ENCODE data around the gene CCSER1.

The CCSER1 gene

DNA sequence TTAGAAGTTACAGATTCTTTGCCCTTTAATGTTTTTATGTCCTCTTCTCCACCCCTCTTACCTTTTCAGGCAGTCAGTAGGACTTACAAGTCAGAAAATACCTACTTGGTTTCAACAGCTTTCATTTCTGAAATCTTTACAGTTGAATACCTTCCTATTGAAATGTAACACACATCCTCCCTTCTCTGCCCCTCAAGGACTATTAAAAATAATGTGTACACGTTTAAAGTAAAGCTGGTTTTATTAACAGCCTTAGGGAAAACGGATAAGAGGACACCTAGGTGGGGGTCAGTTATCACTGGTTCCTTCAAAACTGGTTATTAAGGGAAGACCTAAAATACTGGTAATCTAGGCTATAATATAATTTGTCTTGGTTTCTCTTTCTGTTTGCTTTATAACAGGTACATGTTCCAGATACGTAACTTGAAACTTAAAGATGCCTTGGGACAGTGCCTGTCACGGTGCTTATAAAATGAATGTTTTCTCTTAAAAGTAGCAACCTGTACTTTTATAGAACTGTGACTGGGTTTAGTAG, 1.8 kb downstream of the CCSER1 start:
- peak; percentile 15 for DNase-seq

DNA sequence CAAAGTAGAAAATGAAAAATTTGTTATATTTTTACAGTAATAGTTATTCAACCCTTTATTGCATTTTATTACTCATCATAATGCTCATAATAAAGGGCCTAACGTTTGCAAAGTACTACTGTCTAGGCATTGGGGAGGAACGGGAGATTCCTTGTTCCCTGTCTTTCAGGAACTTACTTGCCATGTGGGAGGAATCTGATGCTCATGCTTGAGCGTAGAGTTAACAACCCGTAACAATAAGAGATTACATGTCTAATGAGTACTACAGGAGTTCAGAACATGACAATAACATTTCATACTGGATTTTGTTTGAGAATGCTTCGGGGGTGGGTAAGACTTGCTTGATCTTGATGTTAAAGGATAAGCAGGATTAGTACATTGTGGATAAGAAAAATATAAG, 2.9 kb downstream of the CCSER1 start:
- DNase-seq, result no peak

DNA sequence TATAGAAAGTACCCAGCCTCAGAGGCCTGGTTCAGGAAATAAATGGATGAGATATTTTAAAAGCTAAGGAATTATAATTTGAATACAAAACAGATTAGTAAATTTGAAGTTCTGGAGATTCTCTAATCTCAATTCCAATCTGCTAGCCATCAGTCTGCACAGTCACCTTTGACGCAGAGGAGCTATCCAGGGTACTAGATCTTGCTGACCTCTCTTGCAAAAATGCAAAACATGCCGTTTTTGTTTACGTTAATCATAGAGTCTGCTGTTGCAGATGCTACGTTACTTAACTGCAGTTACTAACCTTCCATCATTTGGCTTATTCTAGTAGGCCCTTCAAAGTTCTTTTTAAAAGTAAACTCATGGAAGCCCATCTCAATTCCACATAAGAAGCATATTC, 10.4 kb downstream of the CCSER1 start:
- DNase-seq, result no peak

DNA sequence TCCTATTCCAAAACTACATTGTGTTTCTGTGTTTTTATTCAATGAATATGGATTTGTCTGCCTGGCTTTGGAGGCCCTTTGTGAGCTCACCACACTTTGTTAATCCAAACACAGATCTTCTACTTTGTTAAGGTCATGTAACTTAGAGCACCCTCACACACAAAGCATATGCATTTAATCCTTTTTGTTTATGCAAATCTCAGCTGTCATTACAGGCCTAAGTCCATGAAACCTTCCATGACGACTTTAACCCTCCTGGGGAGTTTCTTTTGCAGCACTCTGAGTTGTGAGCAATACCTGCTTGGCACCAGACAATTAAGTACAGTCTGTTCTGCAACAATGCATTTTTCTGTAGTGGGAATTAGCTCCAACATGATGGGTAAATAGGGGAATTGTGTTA, 14.9 kb downstream of the CCSER1 start:
- no peak for DNase-seq

DNA sequence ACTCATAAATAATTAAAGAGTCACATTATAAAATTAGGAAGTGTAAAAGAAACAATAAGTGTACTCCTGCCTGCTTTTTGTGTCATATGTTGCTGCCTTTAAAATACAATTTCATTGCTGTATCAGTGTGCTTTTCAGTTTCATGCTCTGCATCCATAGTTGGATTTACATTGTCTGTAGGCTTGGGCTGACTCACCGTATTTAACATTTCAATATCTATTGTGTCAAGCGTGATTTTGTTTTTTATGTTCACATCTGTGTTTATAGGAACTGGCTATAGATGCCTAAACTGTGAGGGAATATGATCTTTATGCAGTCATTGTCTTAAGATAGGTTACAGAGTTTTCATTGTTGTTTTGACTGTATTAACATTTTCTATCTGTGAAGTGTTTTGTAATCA, 18.1 kb downstream of the CCSER1 start:
- no peak for DNase-seq

DNA sequence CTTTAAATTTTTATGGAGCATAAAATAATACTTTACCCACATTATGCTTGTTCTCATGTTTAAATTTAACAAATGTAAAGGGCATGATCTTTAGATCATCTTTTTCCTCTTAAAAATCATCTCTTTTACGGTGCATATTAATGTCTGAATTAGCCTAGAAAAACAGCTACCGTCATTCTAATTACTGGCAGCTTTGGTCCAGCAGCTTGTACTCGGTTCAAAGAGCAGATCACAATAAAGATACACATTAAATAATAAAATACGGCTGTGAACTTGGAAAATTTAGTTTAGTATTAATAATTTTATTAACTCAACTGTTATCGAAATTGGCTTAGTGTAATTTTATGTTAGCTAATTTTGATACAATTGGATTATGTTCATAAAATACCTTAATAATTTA, 19.1 kb downstream of the CCSER1 start:
- no peak for DNase-seq

DNA sequence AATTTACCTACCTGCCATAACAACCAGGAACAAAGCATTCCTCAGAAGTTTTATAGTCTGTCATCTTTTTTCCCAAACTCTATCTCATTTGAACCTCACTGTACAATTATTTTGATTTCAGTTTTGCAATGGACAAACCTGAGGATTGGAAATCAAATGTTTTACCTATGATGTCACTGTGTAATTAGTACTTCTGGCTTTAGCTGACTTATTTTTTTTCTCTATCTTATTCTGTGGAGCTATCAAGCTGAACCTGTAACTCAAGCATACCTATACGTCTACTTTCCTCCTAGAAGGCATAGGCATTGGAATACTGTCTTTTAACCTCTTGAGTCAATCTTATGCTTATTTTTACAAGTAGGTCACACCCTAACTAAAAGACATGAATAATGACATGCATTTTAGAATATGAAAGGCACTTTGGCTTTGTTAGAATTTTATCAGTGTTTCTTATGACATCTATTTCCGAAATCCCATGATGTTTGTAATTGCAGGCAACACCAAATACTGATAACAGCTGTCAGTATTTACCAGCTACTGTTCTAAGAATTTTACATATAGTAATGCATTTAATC, 21.5 kb downstream of the CCSER1 start:
- DNase-seq, result no peak

DNA sequence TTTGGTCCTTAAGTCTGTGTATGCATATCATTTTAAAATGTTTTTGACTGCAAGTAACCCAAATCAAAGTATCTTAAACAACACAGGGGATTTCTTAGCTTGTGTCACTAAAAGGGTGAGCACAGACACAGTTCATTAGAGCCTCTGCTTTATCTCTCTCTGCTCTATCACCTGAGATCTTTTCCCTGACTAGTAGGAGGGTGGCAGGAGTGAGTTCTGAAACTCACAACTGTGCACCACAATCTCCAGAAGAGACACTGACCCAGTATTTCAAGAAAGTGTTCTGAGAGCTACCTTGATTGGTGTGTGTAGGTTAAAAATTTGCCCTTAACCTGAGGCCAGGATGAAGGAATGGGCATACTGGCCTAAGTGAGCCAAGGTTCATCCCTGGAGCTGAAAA, 24.8 kb downstream of the CCSER1 start:
- DNase-seq, result no peak

DNA sequence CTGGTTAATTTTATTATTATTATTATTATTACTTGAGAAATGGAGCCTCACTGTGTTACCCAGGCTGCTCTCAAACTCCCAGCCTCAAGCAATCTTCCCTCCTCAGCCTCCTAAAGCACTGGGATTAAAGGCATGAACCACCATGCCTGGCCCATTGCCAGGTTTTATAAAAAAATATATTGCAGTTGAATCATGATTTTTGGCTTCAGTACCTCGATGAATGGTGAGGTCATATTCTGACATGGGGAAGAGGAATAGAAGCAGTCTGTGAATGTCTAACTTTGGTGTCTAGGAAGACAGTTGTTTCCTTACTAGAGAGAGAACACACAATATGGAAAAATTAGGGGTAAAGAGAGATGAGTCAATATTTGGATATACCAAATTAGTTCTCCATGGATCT, 32.0 kb downstream of the CCSER1 start:
- no peak for DNase-seq

DNA sequence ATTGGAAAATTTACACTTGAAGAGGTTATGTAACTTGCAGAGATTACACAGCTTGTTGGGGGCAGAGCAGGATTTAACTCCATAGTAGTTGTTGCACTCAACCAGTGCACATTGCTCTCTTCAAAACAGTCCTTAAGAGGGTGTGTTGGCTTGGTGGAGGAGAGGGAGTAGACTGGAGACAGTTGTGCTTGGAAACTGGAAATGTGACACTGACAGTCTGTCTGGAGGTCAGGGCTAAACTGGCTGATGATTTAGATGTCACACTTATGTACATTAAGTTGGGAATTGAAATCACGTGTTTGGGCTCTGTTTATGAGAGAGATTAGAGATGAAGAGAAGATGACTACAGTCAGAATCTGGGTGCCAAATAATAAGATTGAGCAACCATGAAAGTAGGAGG, 32.9 kb downstream of the CCSER1 start:
- DNase-seq, result no peak

DNA sequence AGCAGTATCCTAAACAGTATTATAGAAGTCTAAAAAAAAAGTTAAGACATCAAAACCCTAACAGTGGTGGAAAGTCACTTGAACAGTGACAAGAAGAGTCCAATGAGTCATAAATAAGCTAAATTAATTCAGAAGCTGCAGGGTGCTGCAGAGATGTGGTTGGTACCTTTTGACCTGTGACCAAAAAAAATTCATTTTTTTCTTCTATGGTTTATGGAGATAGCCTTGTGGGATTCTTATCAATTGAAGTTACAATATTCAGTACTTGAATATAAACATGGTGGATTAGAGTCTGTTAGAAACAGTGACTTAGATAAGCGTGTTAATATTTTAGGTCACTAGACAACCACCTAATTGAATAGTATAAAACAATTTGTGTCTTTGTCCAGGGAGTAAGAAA, 35.4 kb downstream of the CCSER1 start:
- no peak for DNase-seq

DNA sequence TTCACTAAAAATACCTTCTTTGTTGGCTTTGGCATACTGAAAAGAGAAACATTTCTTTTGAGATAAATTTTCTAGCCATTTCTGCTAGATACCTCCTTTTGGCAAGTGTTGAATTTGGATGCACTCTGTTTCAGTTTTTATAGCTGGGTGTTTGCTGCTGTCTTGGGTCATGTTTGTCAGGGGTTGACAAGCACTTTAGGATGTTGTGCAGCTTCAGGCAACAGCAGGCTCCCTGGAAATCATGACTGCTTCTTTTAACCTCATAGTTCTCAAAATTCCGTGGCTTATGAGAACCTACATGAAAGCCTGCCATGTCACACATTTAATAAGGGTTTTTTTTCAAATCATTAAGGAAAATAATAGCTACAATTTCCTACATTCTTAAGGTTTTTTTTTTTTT, 36.7 kb downstream of the CCSER1 start:
- DNase-seq, result no peak

DNA sequence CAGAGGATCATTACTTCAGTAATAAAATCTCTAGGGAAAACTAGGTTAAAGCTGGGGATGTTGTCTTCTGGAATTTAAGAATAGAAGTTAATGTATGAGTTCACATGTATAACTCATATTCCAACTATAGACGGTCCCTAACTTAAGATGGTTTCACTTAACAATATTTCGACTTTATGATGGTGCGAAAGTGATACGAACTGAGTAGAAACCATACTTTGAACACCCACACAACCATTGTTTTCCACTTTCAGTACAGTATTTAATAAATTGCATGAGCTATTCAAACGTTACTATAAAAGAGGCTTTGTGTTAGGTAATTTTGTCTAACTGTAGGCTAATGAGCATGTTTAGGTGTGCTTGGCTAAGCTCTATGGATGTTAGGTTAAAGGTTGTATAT, 38.7 kb downstream of the CCSER1 start:
- DNase-seq, result no peak

DNA sequence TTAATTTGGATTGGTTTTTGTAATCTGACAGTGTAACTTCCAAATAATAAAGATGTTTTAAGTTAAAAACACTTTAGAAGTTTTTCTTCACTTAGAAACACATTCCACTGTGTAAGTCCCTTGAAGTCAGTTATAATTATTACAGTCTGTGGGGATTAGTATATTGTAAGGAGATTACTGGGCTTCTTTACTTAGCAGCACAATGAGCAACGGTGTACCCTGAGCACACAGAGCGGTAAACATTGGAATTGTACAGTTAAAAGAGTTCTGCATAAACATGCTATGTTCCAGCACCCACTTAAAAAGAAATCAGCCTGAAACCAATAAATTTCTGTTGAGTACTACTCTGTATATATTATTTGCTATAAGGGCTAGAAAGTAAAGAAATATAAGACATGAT, 44.3 kb downstream of the CCSER1 start:
- DNase-seq, result no peak

DNA sequence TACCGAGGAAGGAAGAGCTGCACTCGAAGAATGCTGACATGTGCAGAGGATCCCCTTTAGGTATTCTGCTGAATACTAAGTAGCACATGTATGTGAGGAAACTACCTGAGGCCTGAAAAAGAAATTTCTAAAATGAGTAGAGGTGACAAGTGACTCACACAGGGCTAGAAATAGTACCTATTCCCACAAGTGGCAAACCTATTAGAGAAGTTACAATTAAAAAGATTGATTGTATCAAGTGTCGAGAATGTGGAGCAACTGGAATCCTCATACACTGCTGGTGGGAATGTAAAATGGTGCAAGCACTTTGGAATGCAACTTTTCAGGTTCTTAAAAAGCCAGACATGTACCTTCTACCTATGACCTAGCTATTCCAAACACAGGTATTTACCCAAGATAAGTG, 47.4 kb downstream of the CCSER1 start:
- no peak for DNase-seq

DNA sequence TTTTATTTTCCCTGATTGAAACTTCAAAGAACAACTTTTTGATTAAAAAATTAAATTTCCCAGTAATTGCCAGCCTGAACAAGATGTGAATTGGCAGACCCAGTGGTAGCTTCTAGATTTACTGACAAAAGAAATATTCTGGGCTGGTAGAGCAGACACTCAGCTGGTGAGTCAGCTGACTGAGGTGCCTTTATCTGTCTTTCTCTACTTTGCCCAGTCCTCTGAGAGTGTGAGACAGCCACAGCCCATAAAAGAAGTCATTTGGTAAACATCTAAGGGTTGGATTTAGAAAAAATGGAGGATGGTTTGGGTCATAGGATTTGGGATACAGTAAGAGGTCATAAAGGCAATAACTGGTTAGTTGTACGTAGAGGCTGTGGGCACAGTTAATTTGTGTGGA, 54.5 kb downstream of the CCSER1 start:
- no peak for DNase-seq

DNA sequence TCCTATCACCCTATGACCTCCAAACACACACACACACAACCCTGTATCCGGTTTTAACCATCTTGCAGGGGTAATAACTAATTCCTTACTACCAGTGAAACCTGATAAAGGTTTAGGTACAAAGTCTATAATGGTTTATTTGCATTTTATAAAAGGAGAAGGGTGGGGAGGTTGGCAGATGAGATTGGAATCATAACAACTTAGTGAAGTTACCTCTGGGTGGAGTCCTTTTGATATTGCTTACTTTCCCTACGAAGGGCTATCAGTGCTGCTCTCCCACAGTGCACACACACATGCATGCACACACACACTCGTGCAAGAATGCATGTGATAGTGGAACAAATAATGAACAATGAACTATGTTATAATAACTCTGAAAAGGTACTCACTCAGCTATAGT, 56.1 kb downstream of the CCSER1 start:
- DNase-seq, result no peak

DNA sequence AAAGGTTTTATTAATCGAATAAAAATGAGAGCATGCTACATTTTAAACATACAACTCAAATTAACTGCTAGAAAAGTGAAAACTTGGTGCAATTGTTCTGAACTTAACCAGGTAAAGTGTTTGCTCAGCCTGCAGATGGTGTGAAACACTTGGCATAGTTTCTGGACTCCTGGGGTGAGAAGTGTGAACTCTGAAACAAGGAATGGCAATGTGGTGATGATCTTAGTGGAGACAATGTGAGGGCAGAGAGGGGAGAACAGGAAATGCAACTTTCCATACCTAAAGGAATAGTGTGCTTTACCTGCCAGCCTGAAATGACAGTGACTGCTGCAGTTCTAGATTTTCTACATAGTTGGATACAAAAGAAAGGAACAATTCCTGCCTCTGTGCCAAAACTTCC, 57.4 kb downstream of the CCSER1 start:
- DNase-seq, result no peak

DNA sequence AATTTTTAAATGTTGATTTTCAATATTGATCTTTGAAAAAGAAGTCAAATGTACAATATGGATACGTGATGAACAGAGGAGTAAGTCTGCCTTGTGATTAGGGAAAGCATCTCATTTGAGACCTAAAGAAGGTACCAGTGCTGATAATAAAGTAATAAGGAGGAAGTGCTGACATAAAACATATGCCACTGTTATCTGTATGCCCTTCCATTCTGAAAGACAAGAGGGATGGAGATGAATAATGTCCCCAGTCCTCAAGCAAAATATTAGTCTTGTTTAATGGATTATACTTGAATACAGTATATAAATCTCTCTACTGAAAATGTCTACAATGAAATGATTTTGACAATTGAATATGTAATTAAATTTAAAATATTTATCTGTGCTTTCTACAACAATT, 58.2 kb downstream of the CCSER1 start:
- no peak for DNase-seq

DNA sequence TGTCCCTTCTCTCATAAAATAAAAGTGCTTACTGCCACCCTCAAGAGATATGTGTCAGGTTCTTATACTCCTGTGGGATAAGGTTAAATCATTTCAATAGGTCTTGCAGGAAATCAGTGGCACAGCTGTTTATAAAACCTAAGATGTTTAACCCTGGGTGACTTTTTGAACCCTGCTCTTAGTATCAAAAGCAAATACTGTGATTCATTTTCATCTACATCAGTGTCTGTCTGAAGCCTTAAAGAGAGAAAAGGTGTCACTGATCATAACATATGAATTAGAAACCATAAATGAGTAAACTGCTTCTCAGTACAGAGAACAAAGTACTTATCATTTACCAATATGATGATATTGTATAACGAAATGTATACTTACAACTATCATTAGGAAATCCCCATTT, 59.0 kb downstream of the CCSER1 start:
- no peak for DNase-seq

DNA sequence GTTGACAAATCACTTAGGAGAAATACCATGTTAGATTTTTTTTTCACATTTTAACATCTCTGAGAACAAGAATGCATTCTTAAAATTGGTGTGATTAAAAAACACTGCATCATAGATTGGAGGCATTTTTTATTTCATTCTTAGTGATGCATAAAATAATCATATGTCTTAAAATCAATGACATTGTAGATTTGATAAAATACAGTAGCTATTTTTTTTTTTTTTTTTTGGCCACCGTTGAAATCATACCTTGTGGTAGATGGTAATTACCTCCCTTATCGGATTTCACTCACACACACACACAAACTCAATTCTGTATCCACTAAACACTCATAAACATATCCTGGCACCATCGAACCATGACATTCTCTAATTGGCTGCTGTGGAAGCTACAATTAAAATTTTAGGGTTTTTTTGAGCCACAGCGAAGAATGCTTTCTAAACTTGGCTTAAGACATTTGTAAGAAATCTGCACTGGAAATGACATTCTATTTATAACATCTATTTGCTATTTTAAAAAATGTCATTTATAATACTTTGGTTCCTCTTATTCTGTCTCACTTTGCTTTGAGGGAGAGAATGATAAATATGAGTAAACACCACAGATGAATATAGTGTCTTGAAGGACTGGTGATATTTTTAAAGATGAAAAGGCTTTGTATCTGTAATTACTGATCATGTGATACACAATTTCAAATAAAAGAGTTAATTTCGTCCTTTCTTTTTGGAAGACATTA, 60.1 kb downstream of the CCSER1 start:
- no peak for DNase-seq

DNA sequence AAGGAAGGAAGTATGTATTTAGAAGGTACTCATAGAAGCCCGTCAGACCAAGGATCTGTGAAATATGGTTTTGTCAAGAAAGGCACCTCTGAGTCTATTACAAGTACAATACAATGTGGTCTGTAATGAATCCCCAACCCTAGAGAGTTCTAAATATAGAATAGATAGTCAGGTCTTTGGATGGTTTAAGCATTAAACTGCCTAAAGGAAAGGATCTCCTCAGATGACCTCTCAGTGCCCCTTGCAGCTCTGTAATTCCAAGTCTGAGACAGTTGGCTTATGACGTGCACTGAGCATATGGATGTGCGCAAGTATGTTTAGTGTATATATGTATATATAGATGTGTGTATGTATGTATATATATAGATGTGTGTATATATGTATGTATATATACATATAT, 62.0 kb downstream of the CCSER1 start:
- no peak for DNase-seq

DNA sequence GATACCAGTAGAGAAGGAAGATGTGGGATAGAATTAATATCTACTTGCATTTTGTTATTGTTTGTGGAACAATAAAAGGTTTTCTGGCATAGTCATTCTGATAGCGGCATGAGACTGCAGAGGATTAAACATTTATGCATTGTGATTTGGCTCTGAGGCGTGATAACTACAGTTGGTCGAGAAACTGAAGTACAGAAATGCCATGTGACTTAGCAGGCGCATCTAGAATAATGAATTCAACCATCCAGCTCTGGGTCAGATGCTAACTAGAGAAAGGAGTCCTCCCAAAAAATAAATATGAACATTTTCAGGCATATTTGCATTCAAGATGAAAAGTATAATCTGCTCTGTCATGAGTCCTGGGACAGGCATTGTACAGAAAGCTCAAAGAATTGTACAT, 62.8 kb downstream of the CCSER1 start:
- no peak for DNase-seq

DNA sequence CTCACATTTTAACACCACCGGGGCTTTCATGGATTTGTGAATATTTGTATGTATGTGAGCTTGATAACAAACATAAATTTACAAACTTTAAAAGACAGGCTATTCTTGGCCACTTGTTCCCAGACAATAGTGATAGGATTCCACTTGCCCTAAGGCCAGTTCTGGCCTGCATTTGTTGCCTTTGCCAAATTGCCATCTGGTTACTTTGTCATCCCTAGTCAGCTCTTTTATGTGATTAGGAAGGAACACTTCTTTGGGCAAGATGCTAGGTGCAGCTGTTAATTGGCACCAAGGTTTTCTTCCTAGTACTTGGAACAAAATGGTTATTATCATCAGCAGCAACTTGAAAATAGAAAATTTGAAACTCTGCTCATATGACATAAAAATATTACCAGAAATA, 63.3 kb downstream of the CCSER1 start:
- no peak for DNase-seq

Data from right kidney (tissue), 1 donor.